GM12872 (cell line): ENCODE results near the gene CCL27.

Source experiments
- CTCF ChIP-seq: IDR thresholded peaks from 3 replicates; pipeline ENCODE4 v1.5.1; 2011; ENCODE audit warnings: low read depth, mild to moderate bottlenecking, low read length, moderate library complexity; ENCODE audit not compliant: insufficient read depth

Gene CCL27

GRCh38 chr9:34628656-34629490 is 33.6 kb downstream of the CCL27 start, which contains the start of gene ARID3C:
TSS of gene ARID3C (minus strand) at chr9:34629066. CDS start at chr9:34628014, 1,052 bp downstream.
- no peak for TF ChIP-seq CTCF

GRCh38 chr9:34627716-34628655 is 34.5 kb downstream of the CCL27 start:
- no peak for TF ChIP-seq CTCF

DNA sequence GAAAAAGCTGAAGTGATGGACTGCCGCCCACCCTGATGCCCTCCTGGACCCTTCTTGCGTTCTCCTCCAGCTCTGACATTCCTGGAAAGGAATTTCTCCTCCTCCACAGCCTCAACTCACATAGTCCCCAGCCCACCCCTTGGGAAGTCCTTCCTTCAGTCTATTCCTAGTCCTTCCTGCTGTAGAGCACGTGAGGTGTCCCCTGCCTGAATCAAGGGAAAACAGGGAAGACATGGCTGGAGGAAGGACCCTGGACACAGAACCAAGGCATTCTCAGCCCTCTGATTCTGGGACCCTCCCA is 37.3 kb downstream of the CCL27 start:
- TF ChIP-seq CTCF, result no peak

GRCh38 chr9:34624475-34625185 is 37.8 kb downstream of the CCL27 start:
- TF ChIP-seq CTCF, result no peak

- TF ChIP-seq CTCF, result no peak
Observed at GRCh38 chr9:34623374-34624235, 38.9 kb downstream of the CCL27 start.

GRCh38 chr9:34620061-34620994 is 42.1 kb downstream of the CCL27 start, which contains the start of gene DCTN3:
TSS of gene DCTN3 (minus strand) at chr9:34620495. CDS start at chr9:34620464, 31 bp downstream.
- no peak for TF ChIP-seq CTCF
